ENCODE data around the gene CHTF18. TPM values are rescaled to one million over a fixed set of nuclear protein-coding genes. Genes with fewer than 3 reads are reported as not detected.

The CHTF18 gene
- total and polyA plus RNA-seq, 2 of the 4 experiments (the other 2 are of a cell fraction): 3.2 to 21.4 TPM

DNA sequence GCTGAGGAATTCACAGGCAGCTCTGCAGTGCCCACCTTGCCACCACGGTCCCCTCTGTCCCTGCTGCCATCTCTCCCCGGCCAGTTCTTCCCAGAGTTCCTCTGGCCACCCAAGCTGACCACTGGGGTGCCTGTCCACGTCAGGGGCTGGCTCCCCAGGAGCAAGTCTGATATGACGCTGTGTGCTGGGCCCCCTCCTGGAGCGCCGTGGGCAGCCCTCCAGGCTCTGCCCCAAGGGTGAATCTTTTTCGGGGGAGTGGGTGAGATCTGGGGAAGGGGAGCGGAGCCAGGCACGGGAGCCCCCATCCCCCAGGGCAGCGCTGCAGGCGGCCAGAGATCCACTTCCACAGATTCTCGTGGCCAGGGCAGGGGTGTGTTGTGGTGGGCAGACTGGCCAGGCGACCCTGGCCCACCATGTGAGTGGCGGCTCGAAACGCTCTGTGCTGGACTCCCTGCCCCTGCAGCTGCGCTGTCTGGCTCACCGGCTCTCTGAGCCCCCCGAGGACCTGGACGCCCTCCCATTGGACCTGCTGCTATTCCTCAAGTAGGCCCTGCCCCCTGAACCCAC lies 24.2 kb upstream of the CHTF18 start:
- intact Hi-C loops (cut with micrococcal nuclease): no loop called here
- dilution Hi-C loops (cut with HindIII; ENCODE audit: low sequenced_read_pairs, unreplicated experiment): no loop called here

More for the DNA sequence above, 24.2 kb upstream of the CHTF18 start:
- no peak overlapping the region for H3K14ac ChIP-seq (replicated peaks; ENCODE audit: low read depth, low read length)
- H4K20me1 ChIP-seq (ENCODE audit: insufficient read depth, low read length): no peaks in the 10 kb centered on the region
- H3K4me2 ChIP-seq (ENCODE audit: low read depth, low read length): no peak overlapping the region
- no peak overlapping the region for H3K56ac ChIP-seq (ENCODE audit: extremely low read depth, insufficient read depth, low read length)
- H3K9ac ChIP-seq (ENCODE audit: low read depth, low read length): no peak overlapping the region
- no peak overlapping the region for H4K91ac ChIP-seq (ENCODE audit: insufficient read depth, low read depth, low read length)
- DNase-seq: no peak
- peaks cover 4% of the 10 kb centered on the region; the same call in 1 of the 2 replicates for H3K27me3 ChIP-seq (ENCODE audit: control insufficient read depth, insufficient read depth, low read length)
- no peak overlapping the region for H4K5ac ChIP-seq (ENCODE audit: low read depth, low read length)
- BruUV-seq (replicated peaks): no TSS peak
- H3K79me1 ChIP-seq (ENCODE audit: low read depth in 1 of 2, low read length in 2 of 2): no peaks in the 10 kb centered on the region
- no peak overlapping the region for H2AK5ac ChIP-seq (ENCODE audit: low read depth, low read length)
- no peaks in the 10 kb centered on the region for H3K36me3 ChIP-seq (ENCODE audit: control insufficient read depth, insufficient read depth, low read length)
- no peak overlapping the region for H3K23ac ChIP-seq (ENCODE audit: low read depth, low read length)
- WGBS, 2 experiments (ENCODE audit: extremely low coverage in 2 of 2, insufficient read length in 1 of 2): 70% methylated on average over 4 of the region's 20 CpGs; no CpG with 5 or more reads in 1 of the 2 experiments
- no peak overlapping the region for H4K8ac ChIP-seq (ENCODE audit: low read depth in 2 of 2, low read length in 2 of 2)
- no peak overlapping the region for H2BK20ac ChIP-seq (ENCODE audit: low read depth, low read length)
- H3K18ac ChIP-seq (ENCODE audit: low read depth, low read length): no peak overlapping the region
- H3K4ac ChIP-seq (ENCODE audit: low read depth, low read length): no peak overlapping the region
- no peak overlapping the region for H2AFZ ChIP-seq (replicated peaks; ENCODE audit: low read length, poor library complexity)
- no peaks in the 10 kb centered on the region for H3K9me3 ChIP-seq (ENCODE audit: control insufficient read depth, insufficient read depth, low read length)
- H2AK9ac ChIP-seq (replicated peaks; ENCODE audit: low read depth, low read length, poor library complexity): no peak overlapping the region
- ChIA-PET CTCF (no interaction called here), POLR2A (ENCODE audit: unreplicated experiment) (no interaction called here)
- H3K27ac ChIP-seq (ENCODE audit: insufficient read depth, low read length): no peak overlapping the region
- no peak overlapping the region for H2BK5ac ChIP-seq (ENCODE audit: low read depth, low read length, poor library complexity, severe bottlenecking)
- no peak for ATAC-seq (ENCODE audit: low read depth)
- no peak overlapping the region for H2BK15ac ChIP-seq (ENCODE audit: low read depth, low read length)
- no peaks in the 10 kb centered on the region for H3K9me1 ChIP-seq (ENCODE audit: insufficient read depth, low read length)
- in situ Hi-C loops (cut with MboI; ENCODE audit: low sequenced_read_pairs): no loop called here
- no peak overlapping the region for H2BK120ac ChIP-seq (ENCODE audit: low read depth, low read length)
- TF ChIP-seq RAD21 (IDR thresholded peaks at IDR 0.05; ENCODE audit: low read length): no peak
- no peak for TF ChIP-seq NFE2L2 (IDR thresholded peaks at IDR 0.05; ENCODE audit: low read depth, low read length)
- no peak for TF ChIP-seq FOS (IDR thresholded peaks at IDR 0.05; ENCODE audit: low read depth, low read length)
- no peak for TF ChIP-seq POLR2A (IDR thresholded peaks at IDR 0.05; ENCODE audit: low read depth, low read length)
- TF ChIP-seq CEBPB (IDR thresholded peaks at IDR 0.05; ENCODE audit: low read depth, low read length): no peak
- no peak for TF ChIP-seq RCOR1 (IDR thresholded peaks at IDR 0.05; ENCODE audit: insufficient replicate concordance, low read length)
- TF ChIP-seq MAFK (IDR thresholded peaks at IDR 0.05; ENCODE audit: low read depth, low read length): no peak
- TF ChIP-seq MAZ (IDR thresholded peaks at IDR 0.05; ENCODE audit: borderline replicate concordance, low read depth, low read length): no peak
- no peak for TF ChIP-seq RFX5 (IDR thresholded peaks at IDR 0.05; ENCODE audit: low read depth, low read length)
- TF ChIP-seq ELK1 (IDR thresholded peaks at IDR 0.05; ENCODE audit: borderline replicate concordance, low read depth, low read length): no peak
- no peak for TF ChIP-seq BHLHE40 (IDR thresholded peaks at IDR 0.05; ENCODE audit: low read depth, low read length)
- no peak for TF ChIP-seq SMC3 (IDR thresholded peaks at IDR 0.05; ENCODE audit: low read depth, low read length)
- TF ChIP-seq MXI1 (IDR thresholded peaks at IDR 0.05; ENCODE audit: borderline replicate concordance, low read depth, low read length): no peak
- TF ChIP-seq CHD1 (IDR thresholded peaks at IDR 0.05; ENCODE audit: low read depth, low read length): no peak
- TF ChIP-seq, protein P1, sequence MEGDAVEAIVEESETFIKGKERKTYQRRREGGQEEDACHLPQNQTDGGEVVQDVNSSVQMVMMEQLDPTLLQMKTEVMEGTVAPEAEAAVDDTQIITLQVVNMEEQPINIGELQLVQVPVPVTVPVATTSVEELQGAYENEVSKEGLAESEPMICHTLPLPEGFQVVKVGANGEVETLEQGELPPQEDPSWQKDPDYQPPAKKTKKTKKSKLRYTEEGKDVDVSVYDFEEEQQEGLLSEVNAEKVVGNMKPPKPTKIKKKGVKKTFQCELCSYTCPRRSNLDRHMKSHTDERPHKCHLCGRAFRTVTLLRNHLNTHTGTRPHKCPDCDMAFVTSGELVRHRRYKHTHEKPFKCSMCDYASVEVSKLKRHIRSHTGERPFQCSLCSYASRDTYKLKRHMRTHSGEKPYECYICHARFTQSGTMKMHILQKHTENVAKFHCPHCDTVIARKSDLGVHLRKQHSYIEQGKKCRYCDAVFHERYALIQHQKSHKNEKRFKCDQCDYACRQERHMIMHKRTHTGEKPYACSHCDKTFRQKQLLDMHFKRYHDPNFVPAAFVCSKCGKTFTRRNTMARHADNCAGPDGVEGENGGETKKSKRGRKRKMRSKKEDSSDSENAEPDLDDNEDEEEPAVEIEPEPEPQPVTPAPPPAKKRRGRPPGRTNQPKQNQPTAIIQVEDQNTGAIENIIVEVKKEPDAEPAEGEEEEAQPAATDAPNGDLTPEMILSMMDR (conservative IDR thresholded peaks at IDR 0.05; ENCODE audit: low read depth, low read length): no peak
- no peak for TF ChIP-seq USF2 (IDR thresholded peaks at IDR 0.05; ENCODE audit: low read depth, low read length)
- no peaks in the 10 kb centered on the region for H3K4me1 ChIP-seq (ENCODE audit: control insufficient read depth, insufficient read depth, low read length)
- no peak overlapping the region for H3K4me3 ChIP-seq (ENCODE audit: insufficient read depth, low read depth, low read length)
